Right atrium auricular region (tissue), 2 donors: ENCODE results near the gene AGRN. TPM values are rescaled to one million over a fixed set of nuclear protein-coding genes. Genes with fewer than 3 reads are reported as not detected.
A peak's percentile ranks its signal among the peaks of the same experiment; 100 is the strongest.

Source experiments
- DNase-seq: peaks from one replicate; pipeline ENCODE4 v3.0.0-alpha.2; 2019; ENCODE audit warnings: low spot score
- H3K27ac ChIP-seq, 2 donors: fragments of 200-600 bp; sonication (generic); 1 replicate in 1 of 2; 2 replicates in 1 of 2; pipeline ENCODE4 v1.5.1; 2016 to 2019
- H3K27me3 ChIP-seq, 2 donors: fragments of 200-600 bp; sonication (generic); one replicate each; pipeline versions ENCODE4 v1.5.1 to v1.6.0; 2017 to 2019
- H3K36me3 ChIP-seq: fragments of 200-600 bp; sonication (generic); one replicate; pipeline ENCODE4 v1.5.1; 2016
- H3K4me1 ChIP-seq, 2 donors: fragments of 200-600 bp; sonication (generic); one replicate each; pipeline versions ENCODE4 v1.5.1 to v1.6.0; 2017 to 2019
- H3K4me3 ChIP-seq, 2 donors: fragments of 200-600 bp; sonication (generic); 1 replicate in 1 of 2; 2 replicates in 1 of 2; pipeline ENCODE4 v1.5.1; 2017 to 2019; ENCODE audit warnings: mild to moderate bottlenecking in 1 of 2, moderate library complexity in 1 of 2
- H3K9me3 ChIP-seq, 2 donors: fragments of 200-600 bp; sonication (generic); one replicate each; pipeline ENCODE4 v1.5.1; 2019
- total RNA-seq, 2 donors: library from RNA; depleted of rRNA; stranded (reverse); fragments of >200 nt; gene quantifications; one replicate each; pipeline ENCODE4 v1.1.0, GENCODE V29; 2016
- TF ChIP-seq, protein P1 (sequence below), 2 donors: fragments of 200-600 bp; sonication (generic); IDR thresholded peaks; one replicate each; pipeline ENCODE4 v1.5.1; 2019; ENCODE audit warnings: antibody characterized with exemption in 2 of 2

The AGRN gene
- total RNA-seq, 2 donors from 2014 or later = 22.5 to 27.9 TPM

DNA sequence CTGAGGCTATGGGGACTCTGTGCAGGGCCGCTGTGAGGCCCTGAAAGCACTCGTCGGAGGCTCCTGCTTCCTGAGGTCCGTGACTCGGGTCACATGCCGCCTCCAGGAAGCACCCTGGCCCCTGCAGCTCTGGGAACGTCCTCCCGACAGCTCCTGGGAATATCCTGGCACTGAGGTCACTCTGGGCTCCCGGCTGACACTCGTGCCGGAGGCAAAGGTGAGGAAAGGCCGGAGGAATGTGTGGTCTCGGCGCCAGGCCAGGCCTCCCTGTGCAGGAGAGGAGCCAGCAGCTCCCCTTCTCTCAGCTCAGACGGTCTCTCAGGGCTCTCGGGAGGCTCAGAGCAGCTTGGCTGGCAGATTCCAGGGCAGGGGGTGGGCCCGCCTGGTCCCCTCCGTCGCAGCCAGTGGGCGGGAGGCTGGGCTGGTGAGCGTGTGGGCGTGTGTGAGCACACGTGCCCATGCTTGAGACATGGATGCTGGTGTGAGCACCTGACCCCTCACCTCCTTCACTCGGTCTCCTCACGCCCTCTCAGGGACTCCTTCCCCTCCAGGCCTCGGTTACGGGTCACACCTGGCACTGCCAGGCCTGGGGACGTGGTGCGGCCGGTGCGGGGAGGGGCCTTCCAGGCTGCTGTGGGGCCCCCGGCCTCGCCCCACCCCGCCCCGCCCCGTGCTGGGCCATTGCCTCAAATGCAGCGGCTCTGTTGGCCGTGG, 59.6 kb downstream of the AGRN start:
- no peaks in the 10 kb centered on the region for H3K9me3 ChIP-seq
- peak overlapping the region; percentile 67 to 77 for H3K27ac ChIP-seq
- DNase-seq = peak; percentile 67
- TF ChIP-seq, protein P1, sequence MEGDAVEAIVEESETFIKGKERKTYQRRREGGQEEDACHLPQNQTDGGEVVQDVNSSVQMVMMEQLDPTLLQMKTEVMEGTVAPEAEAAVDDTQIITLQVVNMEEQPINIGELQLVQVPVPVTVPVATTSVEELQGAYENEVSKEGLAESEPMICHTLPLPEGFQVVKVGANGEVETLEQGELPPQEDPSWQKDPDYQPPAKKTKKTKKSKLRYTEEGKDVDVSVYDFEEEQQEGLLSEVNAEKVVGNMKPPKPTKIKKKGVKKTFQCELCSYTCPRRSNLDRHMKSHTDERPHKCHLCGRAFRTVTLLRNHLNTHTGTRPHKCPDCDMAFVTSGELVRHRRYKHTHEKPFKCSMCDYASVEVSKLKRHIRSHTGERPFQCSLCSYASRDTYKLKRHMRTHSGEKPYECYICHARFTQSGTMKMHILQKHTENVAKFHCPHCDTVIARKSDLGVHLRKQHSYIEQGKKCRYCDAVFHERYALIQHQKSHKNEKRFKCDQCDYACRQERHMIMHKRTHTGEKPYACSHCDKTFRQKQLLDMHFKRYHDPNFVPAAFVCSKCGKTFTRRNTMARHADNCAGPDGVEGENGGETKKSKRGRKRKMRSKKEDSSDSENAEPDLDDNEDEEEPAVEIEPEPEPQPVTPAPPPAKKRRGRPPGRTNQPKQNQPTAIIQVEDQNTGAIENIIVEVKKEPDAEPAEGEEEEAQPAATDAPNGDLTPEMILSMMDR (IDR thresholded peaks at IDR 0.05) = no peak
- peaks cover 0 to 13% of the 10 kb centered on the region in 2 donors for H3K4me1 ChIP-seq
- H3K36me3 ChIP-seq = no peaks in the 10 kb centered on the region
- H3K27me3 ChIP-seq = no peaks in the 10 kb centered on the region
- peak overlapping the region; percentile 5 to 49 for H3K4me3 ChIP-seq

DNA sequence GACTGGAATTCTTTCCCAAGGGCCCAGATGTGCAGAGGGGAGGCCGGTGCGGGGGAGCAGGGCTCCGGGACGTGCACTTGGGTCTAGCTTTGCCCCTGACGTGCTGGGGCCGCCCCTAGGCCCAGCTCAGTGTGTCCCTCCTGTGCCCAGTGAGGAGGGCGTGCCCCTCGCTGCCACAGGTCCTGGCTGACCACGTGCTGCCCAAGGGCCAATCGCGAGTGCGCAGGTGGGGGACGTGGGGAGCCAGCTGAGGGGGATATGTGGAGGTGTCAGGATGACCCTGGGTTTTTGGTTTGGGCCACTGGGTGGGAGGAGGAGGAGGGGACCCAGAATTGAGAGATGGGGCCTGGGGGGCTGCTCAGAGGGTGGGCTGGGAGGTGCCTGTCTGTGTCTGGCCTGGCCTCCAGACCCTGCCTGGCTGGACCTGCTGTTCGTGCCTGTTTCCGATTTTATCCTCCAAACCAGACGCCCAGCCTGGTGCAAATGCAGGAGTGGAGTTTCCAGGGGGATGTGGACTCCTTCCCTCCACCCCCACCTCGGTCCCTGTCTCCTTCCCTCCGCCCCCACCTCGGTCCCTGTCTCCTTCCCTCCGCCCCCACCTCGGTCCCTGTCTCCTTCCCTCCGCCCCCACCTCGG, 60.3 kb downstream of the AGRN start:
- Histone ChIP-seq H3K4me1 (peaks cover 0 to 13% of the 10 kb centered on the region in 2 donors), H3K4me3 (peak overlapping the region; percentile 5 to 49), H3K27ac (peak overlapping the region; percentile 67 to 77), H3K36me3 (no peaks in the 10 kb centered on the region), H3K9me3 (no peaks in the 10 kb centered on the region), H3K27me3 (no peaks in the 10 kb centered on the region)
- no peak for DNase-seq
- TF ChIP-seq, protein P1 (IDR thresholded peaks at IDR 0.05) = no peak

DNA sequence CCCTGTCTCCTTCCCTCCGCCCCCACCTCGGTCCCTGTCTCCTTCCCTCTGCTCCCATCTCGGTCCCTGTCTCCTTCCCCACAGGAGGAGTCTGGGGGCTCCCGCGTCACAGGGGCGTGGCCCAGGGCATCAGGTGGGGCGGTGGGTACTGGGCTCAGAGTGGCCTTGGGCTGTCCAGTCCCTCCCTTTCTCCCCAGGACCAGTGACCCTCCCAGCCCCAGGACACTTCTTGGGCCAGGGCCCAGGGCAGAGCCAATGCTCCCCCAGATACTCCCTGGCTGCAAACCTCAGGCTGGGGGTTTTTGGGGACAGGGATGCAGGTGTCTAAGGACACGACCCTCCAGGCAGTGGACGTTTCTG, 61.0 kb downstream of the AGRN start:
- peaks cover 0 to 13% of the 10 kb centered on the region in 2 donors for H3K4me1 ChIP-seq
- TF ChIP-seq, protein P1 (IDR thresholded peaks at IDR 0.05) = no peak
- no peak overlapping the region for H3K27ac ChIP-seq
- no peaks in the 10 kb centered on the region for H3K27me3 ChIP-seq
- no peaks in the 10 kb centered on the region for H3K9me3 ChIP-seq
- no peaks in the 10 kb centered on the region for H3K36me3 ChIP-seq
- DNase-seq = no peak
- H3K4me3 ChIP-seq = no peak overlapping the region

DNA sequence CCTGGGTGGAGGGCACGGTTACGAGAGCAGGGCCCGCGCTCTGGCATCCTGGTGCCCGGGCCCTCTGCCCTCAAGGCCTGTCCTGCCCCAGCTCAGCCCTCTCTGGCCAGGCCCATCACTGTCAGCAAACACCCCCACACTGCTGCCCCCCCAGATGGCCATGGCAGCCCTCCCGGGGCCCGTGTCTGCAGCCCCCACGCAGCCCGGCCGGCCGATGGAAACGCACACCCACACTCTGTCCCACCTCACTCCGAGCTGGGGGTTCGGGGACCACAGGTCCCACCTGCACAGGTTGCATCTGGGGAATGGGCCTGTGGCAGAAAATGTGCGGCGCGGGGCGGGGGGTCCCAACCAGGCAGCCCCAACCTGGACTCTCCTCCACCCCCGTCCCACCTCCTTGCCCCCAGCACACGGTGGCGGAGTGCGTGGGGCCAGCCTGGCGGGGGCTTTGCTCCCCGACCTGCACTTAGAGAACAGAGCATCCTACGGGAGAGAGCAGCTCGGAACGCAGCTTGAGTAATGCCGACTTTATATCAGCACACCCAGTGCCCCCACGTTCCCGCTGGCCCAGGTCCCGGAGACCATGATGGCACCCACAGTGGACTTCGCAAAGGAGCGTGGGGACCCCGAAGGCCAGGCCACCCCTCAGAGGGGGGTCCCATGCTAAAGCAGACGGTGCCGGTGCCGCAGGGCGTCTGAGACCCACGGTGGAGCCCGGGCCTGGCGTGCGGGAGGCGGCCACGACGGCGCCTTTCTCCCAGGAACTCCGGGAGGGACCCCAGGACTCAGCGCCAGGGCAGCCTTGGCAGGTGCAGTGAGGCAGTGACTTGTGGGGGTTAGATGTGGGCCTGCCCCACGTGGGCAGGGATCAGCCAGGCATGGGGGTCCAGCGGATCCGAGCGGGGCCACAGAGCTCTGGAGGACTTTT, 61.7 kb downstream of the AGRN start:
- Histone ChIP-seq H3K4me1 (peaks cover 0 to 13% of the 10 kb centered on the region in 2 donors), H3K36me3 (no peaks in the 10 kb centered on the region), H3K4me3 (no peak overlapping the region), H3K27ac (no peak overlapping the region), H3K27me3 (no peaks in the 10 kb centered on the region), H3K9me3 (no peaks in the 10 kb centered on the region)
- no peak for DNase-seq
- TF ChIP-seq, protein P1 (IDR thresholded peaks at IDR 0.05) = no peak

DNA sequence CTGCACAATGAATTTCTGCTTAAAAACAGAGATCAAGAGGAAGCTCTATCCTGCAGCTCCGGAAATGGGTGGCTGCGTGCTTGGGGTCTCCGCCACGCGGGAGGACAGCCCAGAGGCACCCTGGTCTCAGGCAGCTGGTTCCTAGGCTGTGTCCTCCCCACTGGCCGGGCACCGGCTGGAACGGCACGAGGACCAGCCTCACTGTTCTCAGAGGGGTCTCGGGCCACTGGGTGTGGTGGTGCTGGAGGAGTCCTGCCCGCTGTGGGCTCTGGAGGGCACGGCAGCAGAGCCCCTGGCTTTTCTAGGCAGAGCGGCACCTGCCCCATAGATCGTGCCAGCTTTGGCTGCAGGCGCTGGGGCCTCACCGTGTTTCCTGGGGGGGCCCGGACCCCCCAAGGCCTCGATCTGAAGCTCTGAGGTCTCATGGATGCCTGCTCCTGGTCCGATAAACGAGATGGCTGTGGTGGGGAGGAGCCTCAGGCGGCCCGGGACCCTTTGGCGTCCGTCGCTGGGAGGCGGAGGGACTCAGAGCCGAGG, 62.4 kb downstream of the AGRN start:
- H3K9me3 ChIP-seq = no peaks in the 10 kb centered on the region
- H3K4me1 ChIP-seq = peaks cover 0 to 13% of the 10 kb centered on the region in 2 donors
- no peaks in the 10 kb centered on the region for H3K27me3 ChIP-seq
- no peaks in the 10 kb centered on the region for H3K36me3 ChIP-seq
- no peak for DNase-seq
- no peak overlapping the region for H3K4me3 ChIP-seq
- H3K27ac ChIP-seq = no peak overlapping the region
- TF ChIP-seq, protein P1 (IDR thresholded peaks at IDR 0.05) = no peak
